Hepatic stellate cell (primary cell): ENCODE measurements around the gene ZNF384.

ENCODE experiments used
- DNase-seq: peaks from one replicate; pipeline ENCODE4 v3.0.0; 2011; ENCODE audit warnings: low spot score

The ZNF384 gene

GRCh38 chr12:6653342-6653741 lies 35.8 kb downstream of the ZNF384 start:
- DNase-seq: no peak

- no peak for DNase-seq
These were observed 36.8 kb downstream of the ZNF384 start for GRCh38 chr12:6652391-6652790.

- DNase-seq: no peak
These were observed 38.3 kb downstream of the ZNF384 start for GRCh38 chr12:6650832-6651231.

- DNase-seq: peak; percentile 22
These were observed 42.0 kb downstream of the ZNF384 start, which contains the start of gene ACRBP for GRCh38 chr12:6647083-6647604. TSS of gene ACRBP (minus strand) at chr12:6647432. CDS start at chr12:6647366, 66 bp downstream.

- no peak for DNase-seq
These were observed 42.7 kb downstream of the ZNF384 start for GRCh38 chr12:6646276-6647082.

- no peak for DNase-seq
These were observed 44.3 kb downstream of the ZNF384 start for GRCh38 chr12:6644903-6645302.

GRCh38 chr12:6644257-6644596 lies 44.9 kb downstream of the ZNF384 start:
- DNase-seq: no peak

- no peak for DNase-seq
These were observed 45.5 kb downstream of the ZNF384 start for GRCh38 chr12:6643569-6644256.

GRCh38 chr12:6641131-6641530 lies 48.0 kb downstream of the ZNF384 start:
- DNase-seq: no peak

GRCh38 chr12:6640497-6640896 lies 48.7 kb downstream of the ZNF384 start:
- DNase-seq: no peak

- DNase-seq: no peak
These were observed 49.9 kb downstream of the ZNF384 start for GRCh38 chr12:6639151-6639801.

GRCh38 chr12:6638305-6638704 lies 50.9 kb downstream of the ZNF384 start:
- no peak for DNase-seq

- DNase-seq: no peak
These were observed 53.2 kb downstream of the ZNF384 start, which contains the start of gene LPAR5 for GRCh38 chr12:6635856-6636531. TSS of gene LPAR5 (minus strand) at chr12:6635959. CDS start at chr12:6621248, 14,711 bp downstream.

GRCh38 chr12:6635375-6635855 lies 53.8 kb downstream of the ZNF384 start:
- no peak for DNase-seq

GRCh38 chr12:6632026-6632983 lies 56.9 kb downstream of the ZNF384 start:
- no peak for DNase-seq

- DNase-seq: no peak
These were observed 57.6 kb downstream of the ZNF384 start for GRCh38 chr12:6631549-6631961.

- DNase-seq: no peak
These were observed 58.4 kb downstream of the ZNF384 start for GRCh38 chr12:6630736-6631135.

GRCh38 chr12:6627616-6628015 lies 61.6 kb downstream of the ZNF384 start:
- DNase-seq: no peak

- no peak for DNase-seq
These were observed 62.4 kb downstream of the ZNF384 start for GRCh38 chr12:6626654-6627283.

GRCh38 chr12:6620885-6621274 lies 68.3 kb downstream of the ZNF384 start:
- DNase-seq: no peak
